Heart left ventricle (tissue), 16 donors: ENCODE measurements around the gene CFAP46. TPM values are rescaled to one million over a fixed set of nuclear protein-coding genes. Genes with fewer than 3 reads are reported as not detected.
A peak's percentile ranks its signal among the peaks of the same experiment; 100 is the strongest.

Experiments used
- ATAC-seq, 4 donors: fragments of 200-7000 bp; cut with Tn5 transposase; one replicate each; pipeline ENCODE4 v1.9.1; 2020 to 2022; ENCODE audit warnings: moderate library complexity in 4 of 4, mild to moderate bottlenecking in 3 of 4, moderate number of reproducible peaks in 1 of 4
- DNase-seq, 5 donors: peaks; one replicate each; pipeline ENCODE4 v3.0.0-alpha.2; 2020
- H3K27ac ChIP-seq, 12 donors: fragments of 200-600 bp; sonication (generic) in 4 of 12; one replicate each; pipeline versions ENCODE4 v1.5.0 to v1.8.0; 2016 to 2022; ENCODE audit warnings: mild to moderate bottlenecking in 2 of 12
- H3K27me3 ChIP-seq, 9 donors: fragments of 200-600 bp; sonication (generic) in 2 of 9; one replicate each; pipeline versions ENCODE4 v1.5.1 to v1.8.0; 2016 to 2022; ENCODE audit warnings: mild to moderate bottlenecking in 3 of 9
- H3K36me3 ChIP-seq, 9 donors: fragments of 200-600 bp; sonication (generic) in 2 of 9; one replicate each; pipeline versions ENCODE4 v1.5.0 to v1.8.0; 2018 to 2022; ENCODE audit warnings: mild to moderate bottlenecking in 2 of 9
- H3K4me1 ChIP-seq, 12 donors: fragments of 200-600 bp; sonication (generic) in 4 of 12; one replicate each; pipeline versions ENCODE4 v1.5.0 to v1.8.0; 2016 to 2022; ENCODE audit warnings: mild to moderate bottlenecking in 3 of 12
- H3K4me3 ChIP-seq, 12 donors: fragments of 200-600 bp; sonication (generic) in 4 of 12; one replicate each; pipeline versions ENCODE4 v1.5.0 to v1.8.0; 2017 to 2022; ENCODE audit warnings: mild to moderate bottlenecking in 9 of 12, moderate library complexity in 4 of 12
- H3K9me3 ChIP-seq, 12 donors: fragments of 200-600 bp; sonication (generic) in 4 of 12; one replicate each; pipeline versions ENCODE4 v1.5.0 to v1.8.0; 2016 to 2022; ENCODE audit warnings: mild to moderate bottlenecking in 1 of 12
- POLR2A ChIP-seq, 2 donors: fragments of 450-650 bp; IDR thresholded peaks; one replicate each; pipeline ENCODE4 v1.6.1; 2017; ENCODE audit warnings: antibody characterized with exemption in 2 of 2, mild to moderate bottlenecking in 2 of 2, moderate library complexity in 2 of 2
- WGBS, 4 donors: extraction: QIAGEN DNeasy Blood & Tissue Kit in 2 of 4; methylation state at CpG; one replicate each; pipeline versions ENCODE4 v1.1.5 to v1.1.7; 2013 to 2018; 5-methylcytosine and 5-hydroxymethylcytosine counted together
- intact Hi-C, 10 donors: fragments of 100-400 bp; cut with DNase I; formaldehyde crosslinking; loops; one replicate each; pipeline versions ENCODE4 v1.11.1 to v1.14.2; 2022
- polyA plus RNA-seq, 2 donors: library from polyadenylated mRNA; stranded (reverse); fragments of 200-250 nt; gene quantifications; one replicate each; pipeline ENCODE4 v1.2.3, GENCODE V29; 2013
- total RNA-seq, 9 donors: library from RNA; depleted of rRNA in 2 of 9; stranded (reverse); fragments of >200 nt in 2 of 9; fragmentation: NEBNext Ultra II Directional in 3 of 9; extraction: Animal tissue kit (Norgen Biotek cat#: 25700) in 3 of 9; gene quantifications; one replicate each; pipeline versions ENCODE4 v1.1.0 to v1.2.4, GENCODE V29; 2016 to 2023
- TF ChIP-seq, protein P1 (sequence below), 12 donors: fragments of 200-600 bp; sonication (generic) in 4 of 12; IDR thresholded peaks; one replicate each; pipeline versions ENCODE4 v1.5.0 to v1.8.0; 2018 to 2022; ENCODE audit warnings: antibody characterized with exemption in 12 of 12, mild to moderate bottlenecking in 5 of 12
- donor health status: ischemic (EF 13 %, LVEDD 7.1; RV severe dilation, severe dysfunction).
- donor health status: healthy with polysubstance abuse.
- donor health status: DM: no; HTN: yes; CAD: no.
- donor health status: DM: no; HTN: no; CAD: no.
- donor health status: ischemic (EF 25% LVEDD 6.9; RV normal size, moderate dysfunction).
- donor health status: ischemic (EF 25% LVEDD 5.7; RV mildly dilated, moderate dysfunction).
- donor health status: healthy.
- donor health status: DM: yes; HTN: yes; CAD: no.
- donor health status: ischemic (EF 35%, LVEDD 5.7; RV mildly dilated, moderate dysfunction).
- donor health status: nonischemic (EF 11% LVEDD 7.7; RV severe dilation, severe dysfunction).
- donor health status: DM: yes; HTN: yes; CAD: no.
- donor health status: PGD.
- donor health status: ischemic (EF 29% LVEDD 5.4; RV normal size, mild dysfunction).
- donor health status: nonischemic (EF 23%, LVEDD 6.1; RV moderate dilation, normal function).

Gene CFAP46
- total and polyA plus RNA-seq, 11 donors: 0.61 to 1.8 (median 0.95) TPM

GRCh38 chr10:132809232-132810140, 132.9 kb downstream of the CFAP46 start:
- ATAC-seq: no peak
- Histone ChIP-seq H3K36me3 (no peaks in the 10 kb centered on the region), H3K4me1 (no peaks in the 10 kb centered on the region), H3K9me3 (no peaks in the 10 kb centered on the region), H3K27ac (no peak overlapping the region), H3K27me3 (peaks cover 0 to 37% (median 10%) of the 10 kb centered on the region in 9 donors), H3K4me3 (no peak overlapping the region)
- intact Hi-C loops: no loop called here
- peak in 1 of 5 donors; percentile 4 for DNase-seq
- WGBS, 4 donors: 73 to 77% (median 75%) methylated on average over 33 to 38 of the region's 38 CpGs
- TF ChIP-seq, protein P1, sequence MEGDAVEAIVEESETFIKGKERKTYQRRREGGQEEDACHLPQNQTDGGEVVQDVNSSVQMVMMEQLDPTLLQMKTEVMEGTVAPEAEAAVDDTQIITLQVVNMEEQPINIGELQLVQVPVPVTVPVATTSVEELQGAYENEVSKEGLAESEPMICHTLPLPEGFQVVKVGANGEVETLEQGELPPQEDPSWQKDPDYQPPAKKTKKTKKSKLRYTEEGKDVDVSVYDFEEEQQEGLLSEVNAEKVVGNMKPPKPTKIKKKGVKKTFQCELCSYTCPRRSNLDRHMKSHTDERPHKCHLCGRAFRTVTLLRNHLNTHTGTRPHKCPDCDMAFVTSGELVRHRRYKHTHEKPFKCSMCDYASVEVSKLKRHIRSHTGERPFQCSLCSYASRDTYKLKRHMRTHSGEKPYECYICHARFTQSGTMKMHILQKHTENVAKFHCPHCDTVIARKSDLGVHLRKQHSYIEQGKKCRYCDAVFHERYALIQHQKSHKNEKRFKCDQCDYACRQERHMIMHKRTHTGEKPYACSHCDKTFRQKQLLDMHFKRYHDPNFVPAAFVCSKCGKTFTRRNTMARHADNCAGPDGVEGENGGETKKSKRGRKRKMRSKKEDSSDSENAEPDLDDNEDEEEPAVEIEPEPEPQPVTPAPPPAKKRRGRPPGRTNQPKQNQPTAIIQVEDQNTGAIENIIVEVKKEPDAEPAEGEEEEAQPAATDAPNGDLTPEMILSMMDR (IDR thresholded peaks at IDR 0.05): no peak
- TF ChIP-seq POLR2A (IDR thresholded peaks at IDR 0.05): no peak

DNA sequence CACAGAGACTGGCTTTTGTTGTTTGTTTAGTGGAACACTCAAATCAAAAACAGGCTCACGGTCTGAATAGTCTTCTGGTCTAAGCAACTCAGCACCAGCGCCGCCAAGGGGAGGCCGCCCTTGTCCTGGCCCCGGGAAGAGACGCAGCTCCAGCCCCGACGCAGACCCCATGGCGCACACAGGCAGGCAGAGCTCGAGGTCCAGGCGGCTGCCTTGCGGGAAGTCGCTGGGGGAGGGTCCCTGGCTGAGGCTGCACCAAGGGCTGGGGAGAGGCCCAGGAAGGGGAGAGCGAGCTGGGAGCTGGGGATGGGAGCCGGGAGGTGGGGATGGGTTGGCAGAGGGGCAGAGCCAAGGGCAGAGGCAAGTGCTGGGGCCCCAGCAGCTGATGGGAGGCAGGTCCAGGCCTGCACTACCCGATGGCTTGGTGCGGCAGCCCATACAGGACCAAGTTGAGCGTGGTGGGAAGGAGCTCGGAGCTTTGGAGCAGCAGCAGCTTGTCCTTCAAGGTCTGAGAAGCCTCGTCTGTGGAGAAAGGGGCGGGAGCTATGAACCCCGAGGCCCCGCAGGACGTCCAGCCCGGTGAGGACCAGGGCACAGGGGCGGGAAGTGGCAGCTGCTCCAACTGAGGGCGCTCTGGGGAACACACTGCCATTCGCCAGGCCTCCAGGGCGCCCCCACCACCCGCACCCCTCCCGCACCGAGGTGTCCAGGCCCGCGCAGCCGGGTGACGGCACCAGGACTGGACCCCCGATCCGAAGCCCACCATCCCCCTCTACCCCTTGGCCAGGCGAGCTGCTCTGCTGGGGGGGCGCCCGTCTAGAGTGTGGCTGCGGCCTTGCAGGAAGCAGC, 133.8 kb downstream of the CFAP46 start:
- ATAC-seq (no peak), DNase-seq (peak in 3 of 5 donors; percentile 3 to 55 (median 16))
- Histone ChIP-seq H3K4me3 (no peak overlapping the region), H3K36me3 (no peaks in the 10 kb centered on the region), H3K27ac (no peak overlapping the region), H3K9me3 (no peaks in the 10 kb centered on the region), H3K4me1 (no peaks in the 10 kb centered on the region), H3K27me3 (peaks cover 0 to 29% (median 4%) of the 10 kb centered on the region in 9 donors)
- 55 to 60% (median 57%) methylated on average over 23 to 42 of the region's 42 CpGs for WGBS, 4 donors
- intact Hi-C loops: no loop called here
- TF ChIP-seq, protein P1 (IDR thresholded peaks at IDR 0.05): no peak
- no peak for TF ChIP-seq POLR2A (IDR thresholded peaks at IDR 0.05)

- 88 to 94% (median 92%) methylated on average over 11 to 27 of the region's 27 CpGs for WGBS, 4 donors
- TF ChIP-seq POLR2A (IDR thresholded peaks at IDR 0.05): no peak
- TF ChIP-seq, protein P1 (IDR thresholded peaks at IDR 0.05): no peak
- Histone ChIP-seq H3K9me3 (no peaks in the 10 kb centered on the region), H3K4me3 (no peak overlapping the region), H3K4me1 (no peaks in the 10 kb centered on the region), H3K27ac (no peak overlapping the region), H3K36me3 (no peaks in the 10 kb centered on the region), H3K27me3 (peaks cover 0 to 25% (median 4%) of the 10 kb centered on the region in 9 donors)
- ATAC-seq: no peak
- no peak for DNase-seq
- intact Hi-C loops: no loop called here
These were observed 134.7 kb downstream of the CFAP46 start for GRCh38 chr10:132807621-132808049.
